Breast epithelium (tissue), 3 donors: Measurements from ENCODE around the gene LRRC15.

Source experiments
- CTCF ChIP-seq, 3 donors: fragments of 450-650 bp; IDR thresholded peaks; one replicate each; pipeline ENCODE4 v1.5.1; 2016 to 2017; ENCODE audit warnings: antibody characterized with exemption in 3 of 3, mild to moderate bottlenecking in 3 of 3, moderate library complexity in 3 of 3
- POLR2A ChIP-seq: fragments of 450-650 bp; IDR thresholded peaks from one replicate; pipeline ENCODE4 v1.6.1; 2016; ENCODE audit warnings: antibody characterized with exemption, mild to moderate bottlenecking, moderate library complexity

DNA sequence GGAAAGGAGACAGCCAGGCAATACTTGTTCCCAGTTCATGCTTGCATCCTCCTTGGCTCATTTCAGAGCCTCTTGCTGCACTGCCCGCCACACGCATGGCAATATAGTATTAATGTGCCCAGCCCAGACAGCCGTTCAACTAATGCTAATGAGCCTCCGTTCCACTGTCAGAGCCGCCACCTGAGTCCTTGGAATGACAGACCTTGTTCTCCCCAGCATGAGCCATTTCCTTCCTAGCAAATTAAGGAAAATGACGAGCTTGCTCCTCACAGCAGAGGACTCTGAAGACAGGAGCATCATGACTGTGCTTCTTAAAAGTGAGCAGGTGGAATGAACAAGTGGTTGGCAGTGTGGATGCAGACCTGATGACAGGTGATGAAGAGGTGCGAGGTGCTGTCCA lies 10.8 kb upstream of the LRRC15 start:
- no peak for TF ChIP-seq POLR2A
- no peak for TF ChIP-seq CTCF (IDR thresholded peaks at IDR 0.05)
